NCI-H82 (cell line): ENCODE data around the gene CORO2B.
A peak's percentile ranks its signal among the peaks of the same experiment; 100 is the strongest.

Source experiments
- DNase-seq: peaks from one replicate; lab custom pipeline; 2025; lab: John Stamatoyannopoulos, UW

Gene CORO2B

GRCh38 chr15:68589783-68590710, 11.3 kb downstream of the CORO2B start:
- DNase-seq: peak; percentile 26

- DNase-seq: no peak
These were observed 12.1 kb downstream of the CORO2B start for GRCh38 chr15:68590721-68591389.

GRCh38 chr15:68592054-68592453, 13.3 kb downstream of the CORO2B start:
- DNase-seq: no peak

GRCh38 chr15:68592544-68592943, 13.8 kb downstream of the CORO2B start:
- DNase-seq: no peak

GRCh38 chr15:68593341-68593740, 14.5 kb downstream of the CORO2B start:
- peak; percentile 75 for DNase-seq

- no peak for DNase-seq
These were observed 15.2 kb downstream of the CORO2B start for GRCh38 chr15:68593828-68594532.

- DNase-seq: no peak
These were observed 15.9 kb downstream of the CORO2B start for GRCh38 chr15:68594533-68595259.

- DNase-seq: no peak
These were observed 16.4 kb downstream of the CORO2B start for GRCh38 chr15:68595260-68595564.

- DNase-seq: no peak
These were observed 17.0 kb downstream of the CORO2B start for GRCh38 chr15:68595761-68596160.

GRCh38 chr15:68596691-68597090, 17.9 kb downstream of the CORO2B start:
- DNase-seq: no peak

- no peak for DNase-seq
These were observed 18.8 kb downstream of the CORO2B start for GRCh38 chr15:68597581-68597980.

- no peak for DNase-seq
These were observed 19.7 kb downstream of the CORO2B start for GRCh38 chr15:68598171-68599152.

- DNase-seq: no peak
These were observed 20.4 kb downstream of the CORO2B start for GRCh38 chr15:68599153-68599545.

- peak; percentile 95 for DNase-seq
These were observed 20.8 kb downstream of the CORO2B start for GRCh38 chr15:68599560-68600071.

GRCh38 chr15:68601206-68602197, 22.7 kb downstream of the CORO2B start:
- DNase-seq: peak; percentile 97

- peak; percentile 92 for DNase-seq
These were observed 23.8 kb downstream of the CORO2B start for GRCh38 chr15:68602459-68603215.

GRCh38 chr15:68603216-68603595, 24.4 kb downstream of the CORO2B start:
- DNase-seq: no peak

GRCh38 chr15:68603951-68604350, 25.2 kb downstream of the CORO2B start:
- no peak for DNase-seq
